ENCODE results near the gene EMP1.

The EMP1 gene

GRCh38 chr12:13253966-13254760 is 57.6 kb downstream of the EMP1 start:
- in situ Hi-C loops (cut with HindIII; ENCODE audit: low sequenced_read_pairs) = loop anchor here (25.0 kb wide), 1 partner anchor 708 kb away; no protein-coding TSS in a partner anchor

DNA sequence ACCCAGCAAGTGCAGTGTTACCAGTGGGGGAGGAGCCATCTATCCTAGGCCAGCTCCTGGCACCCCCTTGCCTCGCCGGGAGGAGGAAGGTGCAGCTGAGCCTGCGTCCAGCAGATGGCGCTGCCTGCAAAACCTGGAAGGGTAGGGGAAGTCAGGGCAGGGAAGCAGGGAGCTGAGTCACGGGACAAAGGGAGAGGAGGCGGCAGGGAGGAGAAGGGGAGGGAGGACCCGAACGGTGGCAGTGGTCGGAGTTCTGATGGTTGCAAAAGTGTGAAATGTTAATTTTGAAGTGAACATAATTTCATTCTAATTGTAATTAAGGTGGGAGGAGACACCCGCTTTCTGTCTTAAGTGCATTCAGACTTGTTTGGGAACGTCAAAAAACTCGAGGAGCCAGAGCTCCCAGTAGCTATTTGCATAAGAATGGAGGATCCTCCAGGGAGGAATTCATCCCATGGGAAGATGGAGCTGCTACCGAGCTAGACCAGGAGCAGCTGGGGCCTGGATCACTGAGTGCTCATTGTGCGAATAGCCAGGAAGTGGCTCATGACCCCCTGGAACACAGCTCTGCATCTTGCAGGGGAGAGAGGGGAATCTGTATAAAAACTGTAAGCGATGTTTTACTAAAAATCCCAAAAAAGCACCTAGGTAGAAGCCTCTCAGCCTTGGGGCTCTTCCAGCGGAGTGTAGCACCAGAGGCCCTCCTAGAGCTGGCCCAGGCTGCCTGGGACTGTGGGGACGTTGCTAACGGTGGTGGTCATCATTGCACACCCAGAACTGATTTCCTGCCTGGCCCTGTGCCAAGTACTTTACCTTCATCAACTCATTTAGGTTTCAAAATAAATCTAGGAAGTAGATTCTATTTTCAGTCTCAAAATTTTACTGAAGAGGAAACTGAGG is 59.5 kb downstream of the EMP1 start:
- in situ Hi-C loops (cut with HindIII; ENCODE audit: low sequenced_read_pairs) = loop anchor here (25.0 kb wide), 1 partner anchor 706 kb away; no protein-coding TSS in a partner anchor

DNA sequence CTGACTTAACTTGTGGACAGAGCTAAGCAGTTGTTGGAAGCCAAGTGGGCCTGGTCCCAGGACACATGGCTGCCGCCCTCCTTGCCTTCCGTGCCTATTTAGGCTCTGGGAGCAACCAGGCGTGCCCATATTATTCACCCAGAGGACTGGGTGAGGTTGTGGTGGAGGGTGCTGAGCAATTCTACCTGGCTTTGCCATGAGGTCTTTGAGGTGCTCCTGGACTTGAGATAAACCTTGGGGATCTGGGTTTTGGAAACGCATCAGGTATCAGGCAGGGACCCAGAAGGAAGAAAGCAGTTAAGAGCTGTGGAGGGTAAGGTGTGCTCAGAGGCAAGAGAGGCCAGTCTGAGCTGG is 60.1 kb downstream of the EMP1 start:
- in situ Hi-C loops (cut with HindIII; ENCODE audit: low sequenced_read_pairs) = loop anchor here (25.0 kb wide), 1 partner anchor 706 kb away; no protein-coding TSS in a partner anchor

GRCh38 chr12:13257356-13257875 is 60.9 kb downstream of the EMP1 start:
- in situ Hi-C loops (cut with HindIII; ENCODE audit: low sequenced_read_pairs) = loop anchor here (25.0 kb wide), 1 partner anchor 705 kb away; no protein-coding TSS in a partner anchor

DNA sequence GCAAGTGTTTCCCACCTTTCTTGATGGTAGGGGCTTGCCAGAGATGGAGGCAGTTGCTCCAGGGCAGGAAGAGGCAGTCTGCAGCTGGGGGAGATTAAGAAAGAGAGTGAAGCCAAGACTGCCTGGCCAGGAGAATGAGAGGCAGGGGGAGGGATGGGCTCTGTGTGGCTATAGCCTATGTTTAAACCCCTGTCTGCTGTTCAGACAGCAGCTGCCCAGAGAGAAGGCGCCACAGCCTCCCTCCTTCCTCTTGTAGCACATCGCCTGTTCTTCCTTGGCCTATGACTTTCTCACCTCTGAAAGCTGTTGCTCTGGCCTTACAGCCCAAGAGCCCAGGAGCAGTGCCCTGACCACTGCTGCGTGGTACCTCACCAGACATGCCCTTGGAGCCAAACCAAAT is 61.7 kb downstream of the EMP1 start:
- in situ Hi-C loops (cut with HindIII; ENCODE audit: low sequenced_read_pairs) = loop anchor here (25.0 kb wide), 1 partner anchor 704 kb away; no protein-coding TSS in a partner anchor

GRCh38 chr12:13258717-13259119 is 62.2 kb downstream of the EMP1 start:
- in situ Hi-C loops (cut with HindIII; ENCODE audit: low sequenced_read_pairs) = loop anchor here (25.0 kb wide), 1 partner anchor 704 kb away; no protein-coding TSS in a partner anchor

GRCh38 chr12:13259625-13260024 is 63.1 kb downstream of the EMP1 start:
- in situ Hi-C loops (cut with HindIII; ENCODE audit: low sequenced_read_pairs) = loop anchor here (25.0 kb wide), 1 partner anchor 703 kb away; no protein-coding TSS in a partner anchor

DNA sequence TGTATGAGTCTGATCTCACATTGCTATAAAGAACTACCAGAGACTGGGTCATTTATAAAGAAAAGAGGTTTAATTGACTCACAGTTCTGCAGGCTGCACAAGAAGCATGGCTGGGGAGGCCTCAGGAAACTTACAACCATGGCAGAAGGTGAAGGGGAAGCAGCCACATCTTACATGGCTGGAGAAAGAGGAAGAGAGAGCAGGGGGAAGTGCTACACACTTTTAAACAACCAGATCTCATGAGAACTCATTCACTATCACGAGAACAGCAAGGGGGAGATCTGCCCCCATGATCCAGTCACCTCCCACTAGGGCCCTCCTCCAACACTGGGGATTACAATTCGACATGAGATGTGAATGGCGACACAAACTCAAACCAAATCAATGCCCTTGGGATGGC is 71.3 kb downstream of the EMP1 start:
- in situ Hi-C loops (cut with HindIII; ENCODE audit: low sequenced_read_pairs) = loop anchor here (25.0 kb wide), 1 partner anchor 694 kb away; no protein-coding TSS in a partner anchor

GRCh38 chr12:13268581-13268980 is 72.1 kb downstream of the EMP1 start:
- in situ Hi-C loops (cut with HindIII; ENCODE audit: low sequenced_read_pairs) = loop anchor here (25.0 kb wide), 1 partner anchor 694 kb away; no protein-coding TSS in a partner anchor
